Ramos (cell line): Measurements from ENCODE around the gene CENPU.

ENCODE experiments used
- in situ Hi-C: fragments of 300-500 bp; cut with MboI; formaldehyde crosslinking; loops from one replicate; pipeline ENCODE4 v1.14.3; 2022; ENCODE audit warnings: low sequenced_read_pairs; ENCODE audit not compliant: unreplicated experiment

Gene CENPU

GRCh38 chr4:184648054-184648312 is 85.9 kb downstream of the CENPU start:
- in situ Hi-C loops, result no loop called here

GRCh38 chr4:184647266-184648053 is 86.4 kb downstream of the CENPU start:
- in situ Hi-C loops, result no loop called here

- in situ Hi-C loops, result no loop called here
These were observed 87.8 kb downstream of the CENPU start for GRCh38 chr4:184645904-184646610.

- in situ Hi-C loops, result no loop called here
These were observed 89.2 kb downstream of the CENPU start for GRCh38 chr4:184644553-184645307.
